ENCODE results near the gene PKP2. TPM values are rescaled to one million over a fixed set of nuclear protein-coding genes. Genes with fewer than 3 reads are reported as not detected.

Gene PKP2
- total and polyA plus RNA-seq, 2 donors (not counting 3 experiments of a cell fraction or from before 2014, with no cell fraction given), result 1.4 to 6.5 TPM

DNA sequence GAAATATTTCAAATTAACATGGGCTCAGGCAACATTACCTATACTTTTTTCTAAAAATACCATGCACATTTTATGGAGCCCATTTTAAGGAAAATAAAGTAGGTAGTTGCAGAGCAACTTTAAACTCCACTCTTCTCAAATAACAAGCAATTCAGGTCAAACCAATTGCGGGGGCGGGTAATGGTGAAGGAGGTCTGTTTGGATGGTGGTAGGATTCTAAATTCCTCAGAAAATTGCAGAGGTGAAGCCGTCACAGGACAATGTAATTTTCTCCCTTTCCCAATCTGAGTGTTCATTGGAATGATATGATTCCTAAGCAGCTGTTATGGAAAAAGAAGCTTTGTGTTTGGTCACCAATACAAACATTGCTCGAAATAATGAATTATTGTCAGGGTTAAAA, 11.6 kb downstream of the PKP2 start:
- H3K9ac ChIP-seq (replicated peaks; ENCODE audit: extremely low read depth, insufficient read depth, low read length), result no peak overlapping the region
- no peaks in the 10 kb centered on the region for H3K9me1 ChIP-seq (replicated peaks; ENCODE audit: control insufficient read depth, extremely low read depth, insufficient read depth, low read length)
- TF ChIP-seq CTCF (IDR thresholded peaks at IDR 0.05; ENCODE audit: extremely low read depth in 1 of 2, insufficient read depth in 1 of 2, low read depth in 1 of 2, low read length in 2 of 2) (no peak), FOS (IDR thresholded peaks at IDR 0.05; ENCODE audit: borderline replicate concordance, insufficient read depth, low read length) (no peak), EZH2 (IDR thresholded peaks at IDR 0.05; ENCODE audit: borderline replicate concordance, low read depth, low read length, severe bottlenecking) (no peak), POLR2A (IDR thresholded peaks at IDR 0.05; ENCODE audit: low read depth, low read length) (no peak), POLR2AphosphoS5 (IDR thresholded peaks at IDR 0.05; ENCODE audit: insufficient read depth, low read depth, low read length) (no peak), JUN (IDR thresholded peaks at IDR 0.05; ENCODE audit: borderline replicate concordance, insufficient read depth, insufficient read length, low read depth) (no peak)
- TF ChIP-seq, protein P1, sequence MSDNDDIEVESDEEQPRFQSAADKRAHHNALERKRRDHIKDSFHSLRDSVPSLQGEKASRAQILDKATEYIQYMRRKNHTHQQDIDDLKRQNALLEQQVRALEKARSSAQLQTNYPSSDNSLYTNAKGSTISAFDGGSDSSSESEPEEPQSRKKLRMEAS (IDR thresholded peaks at IDR 0.05; ENCODE audit: insufficient read depth, insufficient read length), result no peak
- CTCF ChIA-PET, result no interaction called here
- H3K36me3 ChIP-seq (ENCODE audit: control insufficient read depth in 2 of 2, extremely low read depth in 1 of 2, insufficient read depth in 2 of 2, low read length in 2 of 2), result no peaks in the 10 kb centered on the region
- H4K20me1 ChIP-seq (replicated peaks; ENCODE audit: control insufficient read depth, extremely low read depth, insufficient read depth, low read length), result no peaks in the 10 kb centered on the region
- H2AFZ ChIP-seq (ENCODE audit: low read depth, low read length), result no peak overlapping the region
- intact Hi-C loops (cut with micrococcal nuclease), result no loop called here
- no TSS peak for BruUV-seq (replicated peaks)
- dilution Hi-C loops (cut with MboI; ENCODE audit: extremely low pct_ligation_motif_present, low sequenced_read_pairs), result no loop called here
- H3K4me1 ChIP-seq (ENCODE audit: control insufficient read depth, extremely low read depth, insufficient read depth, low read length), result no peaks in the 10 kb centered on the region
- H3K27ac ChIP-seq (ENCODE audit: insufficient read depth, low read depth, low read length), result no peak overlapping the region
- no peaks in the 10 kb centered on the region for H3K9me3 ChIP-seq (replicated peaks; ENCODE audit: control insufficient read depth, insufficient read depth, low read length)
- no peak overlapping the region for H3K4me3 ChIP-seq (replicated peaks in 1 of 3; ENCODE audit: insufficient read depth in 1 of 3, low read depth in 1 of 3, low read length in 3 of 3)
- POLR2A ChIA-PET, result no interaction called here
- H3K27me3 ChIP-seq (ENCODE audit: control insufficient read depth in 2 of 2, insufficient read depth in 2 of 2, low read length in 2 of 2), result no peaks in the 10 kb centered on the region
- DNase-seq (ENCODE audit: low read depth, low spot score), result no peak
- no peak for FAIRE-seq
- H3K4me2 ChIP-seq (ENCODE audit: insufficient read depth, low read length), result no peak overlapping the region
- H3K79me2 ChIP-seq (ENCODE audit: control insufficient read depth, insufficient read depth, low read length), result no peaks in the 10 kb centered on the region
